Measurements from ENCODE around the gene CLCN3.

DNA sequence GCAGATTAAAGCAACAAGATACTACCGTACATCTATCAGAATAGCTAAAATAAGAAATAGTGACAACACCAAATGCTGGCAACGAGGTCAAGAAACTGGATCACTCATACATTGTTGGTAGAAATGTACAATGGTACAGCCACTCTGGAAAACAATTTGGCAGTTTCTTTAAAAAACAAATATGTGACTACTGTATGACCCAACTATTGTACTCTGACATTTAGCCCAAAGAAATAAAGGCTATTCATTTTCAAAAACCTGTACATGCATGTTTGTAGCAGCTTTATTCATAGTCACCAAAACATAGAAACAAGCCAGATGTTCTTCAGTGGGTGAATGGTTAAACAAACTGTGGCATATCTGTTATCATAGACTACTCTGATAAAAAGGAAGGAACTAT is 8.2 kb downstream of the CLCN3 start:
- TF ChIP-seq EGR1 (IDR thresholded peaks at IDR 0.05; ENCODE audit: low read depth in 2 of 2) (no peak), JUND (IDR thresholded peaks at IDR 0.05) (no peak), YY1 (IDR thresholded peaks at IDR 0.05) (no peak), RAD21 (IDR thresholded peaks at IDR 0.05) (no peak), GABPA (IDR thresholded peaks at IDR 0.05 in 1 of 2, conservative IDR thresholded peaks at IDR 0.05 in 1 of 2) (no peak), TAF1 (conservative IDR thresholded peaks at IDR 0.05) (no peak), RXRA (IDR thresholded peaks at IDR 0.05) (no peak)
- TF ChIP-seq, protein P1, sequence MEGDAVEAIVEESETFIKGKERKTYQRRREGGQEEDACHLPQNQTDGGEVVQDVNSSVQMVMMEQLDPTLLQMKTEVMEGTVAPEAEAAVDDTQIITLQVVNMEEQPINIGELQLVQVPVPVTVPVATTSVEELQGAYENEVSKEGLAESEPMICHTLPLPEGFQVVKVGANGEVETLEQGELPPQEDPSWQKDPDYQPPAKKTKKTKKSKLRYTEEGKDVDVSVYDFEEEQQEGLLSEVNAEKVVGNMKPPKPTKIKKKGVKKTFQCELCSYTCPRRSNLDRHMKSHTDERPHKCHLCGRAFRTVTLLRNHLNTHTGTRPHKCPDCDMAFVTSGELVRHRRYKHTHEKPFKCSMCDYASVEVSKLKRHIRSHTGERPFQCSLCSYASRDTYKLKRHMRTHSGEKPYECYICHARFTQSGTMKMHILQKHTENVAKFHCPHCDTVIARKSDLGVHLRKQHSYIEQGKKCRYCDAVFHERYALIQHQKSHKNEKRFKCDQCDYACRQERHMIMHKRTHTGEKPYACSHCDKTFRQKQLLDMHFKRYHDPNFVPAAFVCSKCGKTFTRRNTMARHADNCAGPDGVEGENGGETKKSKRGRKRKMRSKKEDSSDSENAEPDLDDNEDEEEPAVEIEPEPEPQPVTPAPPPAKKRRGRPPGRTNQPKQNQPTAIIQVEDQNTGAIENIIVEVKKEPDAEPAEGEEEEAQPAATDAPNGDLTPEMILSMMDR (IDR thresholded peaks at IDR 0.05; ENCODE audit: low read depth, low read length, missing input control): no peak
- TF ChIP-seq, protein P2, sequence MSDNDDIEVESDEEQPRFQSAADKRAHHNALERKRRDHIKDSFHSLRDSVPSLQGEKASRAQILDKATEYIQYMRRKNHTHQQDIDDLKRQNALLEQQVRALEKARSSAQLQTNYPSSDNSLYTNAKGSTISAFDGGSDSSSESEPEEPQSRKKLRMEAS (IDR thresholded peaks at IDR 0.05): no peak
- TF ChIP-seq, protein P3, sequence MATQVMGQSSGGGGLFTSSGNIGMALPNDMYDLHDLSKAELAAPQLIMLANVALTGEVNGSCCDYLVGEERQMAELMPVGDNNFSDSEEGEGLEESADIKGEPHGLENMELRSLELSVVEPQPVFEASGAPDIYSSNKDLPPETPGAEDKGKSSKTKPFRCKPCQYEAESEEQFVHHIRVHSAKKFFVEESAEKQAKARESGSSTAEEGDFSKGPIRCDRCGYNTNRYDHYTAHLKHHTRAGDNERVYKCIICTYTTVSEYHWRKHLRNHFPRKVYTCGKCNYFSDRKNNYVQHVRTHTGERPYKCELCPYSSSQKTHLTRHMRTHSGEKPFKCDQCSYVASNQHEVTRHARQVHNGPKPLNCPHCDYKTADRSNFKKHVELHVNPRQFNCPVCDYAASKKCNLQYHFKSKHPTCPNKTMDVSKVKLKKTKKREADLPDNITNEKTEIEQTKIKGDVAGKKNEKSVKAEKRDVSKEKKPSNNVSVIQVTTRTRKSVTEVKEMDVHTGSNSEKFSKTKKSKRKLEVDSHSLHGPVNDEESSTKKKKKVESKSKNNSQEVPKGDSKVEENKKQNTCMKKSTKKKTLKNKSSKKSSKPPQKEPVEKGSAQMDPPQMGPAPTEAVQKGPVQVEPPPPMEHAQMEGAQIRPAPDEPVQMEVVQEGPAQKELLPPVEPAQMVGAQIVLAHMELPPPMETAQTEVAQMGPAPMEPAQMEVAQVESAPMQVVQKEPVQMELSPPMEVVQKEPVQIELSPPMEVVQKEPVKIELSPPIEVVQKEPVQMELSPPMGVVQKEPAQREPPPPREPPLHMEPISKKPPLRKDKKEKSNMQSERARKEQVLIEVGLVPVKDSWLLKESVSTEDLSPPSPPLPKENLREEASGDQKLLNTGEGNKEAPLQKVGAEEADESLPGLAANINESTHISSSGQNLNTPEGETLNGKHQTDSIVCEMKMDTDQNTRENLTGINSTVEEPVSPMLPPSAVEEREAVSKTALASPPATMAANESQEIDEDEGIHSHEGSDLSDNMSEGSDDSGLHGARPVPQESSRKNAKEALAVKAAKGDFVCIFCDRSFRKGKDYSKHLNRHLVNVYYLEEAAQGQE (IDR thresholded peaks at IDR 0.05): no peak
- TF ChIP-seq, protein P4, sequence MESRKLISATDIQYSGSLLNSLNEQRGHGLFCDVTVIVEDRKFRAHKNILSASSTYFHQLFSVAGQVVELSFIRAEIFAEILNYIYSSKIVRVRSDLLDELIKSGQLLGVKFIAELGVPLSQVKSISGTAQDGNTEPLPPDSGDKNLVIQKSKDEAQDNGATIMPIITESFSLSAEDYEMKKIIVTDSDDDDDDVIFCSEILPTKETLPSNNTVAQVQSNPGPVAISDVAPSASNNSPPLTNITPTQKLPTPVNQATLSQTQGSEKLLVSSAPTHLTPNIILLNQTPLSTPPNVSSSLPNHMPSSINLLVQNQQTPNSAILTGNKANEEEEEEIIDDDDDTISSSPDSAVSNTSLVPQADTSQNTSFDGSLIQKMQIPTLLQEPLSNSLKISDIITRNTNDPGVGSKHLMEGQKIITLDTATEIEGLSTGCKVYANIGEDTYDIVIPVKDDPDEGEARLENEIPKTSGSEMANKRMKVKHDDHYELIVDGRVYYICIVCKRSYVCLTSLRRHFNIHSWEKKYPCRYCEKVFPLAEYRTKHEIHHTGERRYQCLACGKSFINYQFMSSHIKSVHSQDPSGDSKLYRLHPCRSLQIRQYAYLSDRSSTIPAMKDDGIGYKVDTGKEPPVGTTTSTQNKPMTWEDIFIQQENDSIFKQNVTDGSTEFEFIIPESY (IDR thresholded peaks at IDR 0.05): no peak
- TF ChIP-seq, protein P5, sequence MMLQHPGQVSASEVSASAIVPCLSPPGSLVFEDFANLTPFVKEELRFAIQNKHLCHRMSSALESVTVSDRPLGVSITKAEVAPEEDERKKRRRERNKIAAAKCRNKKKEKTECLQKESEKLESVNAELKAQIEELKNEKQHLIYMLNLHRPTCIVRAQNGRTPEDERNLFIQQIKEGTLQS (IDR thresholded peaks at IDR 0.05): no peak
